HFFc6 (cell line): Measurements from ENCODE around the gene CAMLG. TPM values are rescaled to one million over a fixed set of nuclear protein-coding genes. Genes with fewer than 3 reads are reported as not detected.
A peak's percentile ranks its signal among the peaks of the same experiment; 100 is the strongest.

Experiments used
- DNase-seq: peaks from one replicate; pipeline ENCODE4 v3.0.0-alpha.2; 2018
- H3K27ac Mint-ChIP-seq: 2 replicates; pipeline ENCODE4 v1.8.0; 2020; ENCODE audit warnings: mild to moderate bottlenecking, mixed read lengths
- H3K27me3 Mint-ChIP-seq: 2 replicates; pipeline ENCODE4 v1.8.0; 2021; ENCODE audit warnings: mild to moderate bottlenecking, moderate library complexity, mixed read lengths; ENCODE audit not compliant: insufficient read depth
- H3K36me3 Mint-ChIP-seq: 2 replicates; pipeline ENCODE4 v1.8.0; 2021; ENCODE audit warnings: low read depth, mixed read lengths
- H3K4me1 Mint-ChIP-seq: 2 replicates; pipeline ENCODE4 v1.8.0; 2020; ENCODE audit warnings: low read depth, mixed read lengths
- H3K4me3 Mint-ChIP-seq: 2 replicates; pipeline ENCODE4 v1.8.0; 2020; ENCODE audit warnings: mild to moderate bottlenecking, moderate library complexity, mixed read lengths
- H3K9me3 Mint-ChIP-seq: 2 replicates; pipeline ENCODE4 v1.8.0; 2020; ENCODE audit warnings: mild to moderate bottlenecking, mixed read lengths
- CTCF ChIP-seq: fragments of 200-600 bp; sonication (generic); IDR thresholded peaks from 2 replicates; pipeline ENCODE4 v1.5.0; 2021; ENCODE audit warnings: antibody characterized with exemption, mild to moderate bottlenecking
- total RNA-seq, 6 experiments: library from RNA; stranded (reverse); fragmentation: NEBNext Ultra II Directional; extraction: Animal tissue kit (Norgen Biotek cat#: 25700); gene quantifications; 2 replicates in 1 of 6; 3 replicates in 5 of 6; pipeline ENCODE4 v1.2.3, GENCODE V29; 2021

CAMLG gene
- total RNA-seq, 6 experiments from 2014 or later = 25.2 to 35.1 (median 26.3) TPM

GRCh38 chr5:134769206-134769605 is 30.9 kb downstream of the CAMLG start:
- Mint-ChIP-seq H3K4me1 (no peaks in the 10 kb centered on the region; the same call in 1 of the 2 replicates), H3K4me3 (no peak overlapping the region), H3K27ac (peak overlapping the region; percentile 38), H3K9me3 (no peaks in the 10 kb centered on the region), H3K27me3 (no peaks in the 10 kb centered on the region), H3K36me3 (peaks cover 16% of the 10 kb centered on the region)
- no peak for TF ChIP-seq CTCF
- DNase-seq = peak; percentile 32

GRCh38 chr5:134772461-134773125 is 34.2 kb downstream of the CAMLG start:
- peaks cover 21% of the 10 kb centered on the region for H3K36me3 Mint-ChIP-seq
- H3K27ac Mint-ChIP-seq = no peak overlapping the region

GRCh38 chr5:134777366-134777765 is 39.0 kb downstream of the CAMLG start:
- H3K36me3 Mint-ChIP-seq = peaks cover 30% of the 10 kb centered on the region
- no peaks in the 10 kb centered on the region for H3K27me3 Mint-ChIP-seq
- no peaks in the 10 kb centered on the region for H3K9me3 Mint-ChIP-seq
- no peak overlapping the region; the same call in 1 of the 2 replicates for H3K27ac Mint-ChIP-seq
- TF ChIP-seq CTCF = no peak
- DNase-seq = no peak
- H3K4me3 Mint-ChIP-seq = no peak overlapping the region
- no peaks in the 10 kb centered on the region; the same call in 1 of the 2 replicates for H3K4me1 Mint-ChIP-seq

More at GRCh38 chr5:134772461-134773125, 34.2 kb downstream of the CAMLG start:
- DNase-seq = no peak
- no peaks in the 10 kb centered on the region for H3K9me3 Mint-ChIP-seq
- TF ChIP-seq CTCF = no peak
- H3K4me1 Mint-ChIP-seq = no peaks in the 10 kb centered on the region; the same call in 1 of the 2 replicates
- H3K4me3 Mint-ChIP-seq = no peak overlapping the region
- H3K27me3 Mint-ChIP-seq = no peaks in the 10 kb centered on the region

- H3K27ac Mint-ChIP-seq = peak overlapping the region; percentile 70
- H3K4me3 Mint-ChIP-seq = no peak overlapping the region
- no peaks in the 10 kb centered on the region for H3K9me3 Mint-ChIP-seq
- peaks cover 33% of the 10 kb centered on the region for H3K36me3 Mint-ChIP-seq
- peaks cover 19% of the 10 kb centered on the region for H3K4me1 Mint-ChIP-seq
- H3K27me3 Mint-ChIP-seq = no peaks in the 10 kb centered on the region; the same call in 1 of the 2 replicates
- peak; percentile 55 for TF ChIP-seq CTCF
- no peak for DNase-seq
Observed at GRCh38 chr5:134784241-134784920, 46.0 kb downstream of the CAMLG start.

GRCh38 chr5:134784946-134785620 is 46.7 kb downstream of the CAMLG start:
- Mint-ChIP-seq H3K36me3 (peaks cover 40% of the 10 kb centered on the region), H3K4me1 (peaks cover 19% of the 10 kb centered on the region), H3K27ac (peak overlapping the region; percentile 70), H3K9me3 (no peaks in the 10 kb centered on the region), H3K4me3 (no peak overlapping the region), H3K27me3 (no peaks in the 10 kb centered on the region; the same call in 1 of the 2 replicates)
- TF ChIP-seq CTCF = no peak
- peak; percentile 59 for DNase-seq
